ENCODE measurements around the gene THEM4.

DNA sequence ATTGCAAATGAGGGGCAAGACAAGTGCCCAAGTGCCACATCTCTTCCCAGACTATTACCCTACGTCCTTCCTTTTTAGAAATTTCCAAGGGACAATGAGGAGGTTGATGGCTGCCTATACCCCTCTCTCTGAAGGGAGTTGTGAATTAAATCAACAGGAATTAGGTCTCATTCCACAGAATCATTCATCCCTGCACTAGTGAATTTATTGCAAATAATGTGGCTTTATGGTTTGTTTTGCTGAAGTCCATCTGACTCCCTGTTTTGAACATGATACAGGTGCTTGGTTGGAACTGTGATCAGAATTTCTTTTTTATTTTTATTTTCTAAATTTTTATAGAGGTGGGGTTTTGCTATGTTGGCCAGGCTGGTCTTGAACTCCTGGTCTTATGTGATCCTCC lies 34.3 kb upstream of the THEM4 start:
- no peak for TF ChIP-seq GATA3 (IDR thresholded peaks at IDR 0.05; ENCODE audit: low read depth, low read length)
- TF ChIP-seq GATA2 (IDR thresholded peaks at IDR 0.05; ENCODE audit: low read depth, low read length) = no peak
